ENCODE results near the gene REC114.
"Not testable (repeated sequence)": the region's sequence is repeated elsewhere in the genome, so short reads cannot be mapped to it uniquely, and the experiment has no call there.

Gene REC114

GRCh38 chr15:73538123-73538522 lies 95.2 kb downstream of the REC114 start:
- no peak for FAIRE-seq

GRCh38 chr15:73538563-73539211 lies 95.7 kb downstream of the REC114 start:
- no peak for FAIRE-seq

DNA sequence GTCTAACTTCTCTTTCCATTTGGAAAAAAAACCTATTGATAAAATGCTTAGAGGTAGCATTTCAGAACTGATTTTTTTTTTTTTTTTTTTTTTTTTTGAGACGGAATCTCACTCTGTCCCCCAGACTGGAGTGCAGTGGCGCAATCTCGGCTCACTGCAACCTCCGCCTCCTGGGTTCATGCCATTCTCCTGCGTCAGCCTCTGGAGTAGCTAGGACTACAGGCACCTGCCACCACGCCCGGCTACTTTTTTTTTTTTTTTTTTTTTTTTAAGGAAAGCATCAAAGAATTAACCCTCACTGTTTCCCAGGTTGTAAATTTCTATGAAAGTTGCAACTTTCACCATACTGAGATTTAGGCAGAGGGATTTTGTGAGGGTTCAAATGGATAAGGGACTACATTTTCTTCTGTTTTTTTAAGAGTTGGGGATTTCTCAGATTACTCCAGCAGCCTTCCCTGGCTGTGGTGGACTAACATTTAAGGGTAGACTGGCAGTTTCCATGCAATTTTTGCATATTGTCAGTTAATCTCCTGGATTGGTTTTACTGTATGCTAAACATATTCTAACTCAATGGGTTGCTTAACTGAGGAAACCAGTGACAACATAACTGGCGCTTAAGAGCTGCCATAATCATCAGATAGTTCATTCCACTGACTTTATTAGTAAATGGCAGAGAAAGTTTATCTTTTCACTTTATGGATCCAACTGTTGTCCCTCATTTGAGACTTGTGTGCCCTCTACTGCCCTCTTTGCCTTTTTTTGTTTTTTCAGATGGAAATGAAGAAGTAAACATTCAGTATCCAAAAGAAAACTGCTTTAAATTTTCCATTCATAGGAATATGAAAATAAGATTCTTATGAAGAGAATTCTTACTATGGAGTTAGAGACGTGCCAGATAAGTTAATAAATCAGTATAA lies 96.5 kb downstream of the REC114 start:
- no peak for FAIRE-seq

- FAIRE-seq, result no peak
Measured at GRCh38 chr15:73540161-73540560, 97.2 kb downstream of the REC114 start.

DNA sequence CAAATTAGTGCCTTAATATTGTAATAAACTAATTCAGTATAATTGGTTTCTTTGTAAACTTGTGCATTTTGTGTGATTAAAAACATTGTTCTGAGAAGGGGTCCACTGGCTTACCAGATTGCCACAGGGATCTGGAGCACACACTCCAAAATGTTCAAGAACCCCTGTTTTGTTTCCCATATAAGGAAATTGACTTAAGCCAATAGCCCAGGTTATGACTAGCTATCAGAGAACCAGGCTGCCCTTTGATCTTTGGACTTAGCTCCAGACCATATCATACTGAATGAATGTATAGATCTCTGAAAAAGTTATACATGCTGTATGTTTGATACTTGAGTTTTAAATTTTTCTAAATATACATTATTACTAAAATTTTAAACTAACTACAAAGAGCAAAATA lies 98.5 kb downstream of the REC114 start:
- FAIRE-seq, result no peak

DNA sequence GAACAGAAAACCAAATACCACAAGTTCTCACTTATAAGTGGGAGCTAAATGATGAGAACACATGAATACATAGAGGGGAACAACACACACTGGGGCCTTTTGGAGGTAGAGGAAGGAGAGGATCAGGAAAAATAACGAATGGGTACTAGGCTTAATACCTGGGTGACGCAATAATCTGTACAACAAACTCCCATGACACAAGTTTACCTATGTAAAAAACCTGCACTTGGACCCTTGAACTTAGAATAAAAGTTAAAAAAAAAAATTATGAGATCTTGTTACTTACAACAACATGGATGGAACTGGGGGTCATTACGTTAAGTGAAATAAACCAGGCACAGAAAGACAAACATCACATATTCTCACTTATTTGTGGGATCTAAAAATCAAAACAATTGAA lies 106.0 kb downstream of the REC114 start:
- FAIRE-seq, result not testable (repeated sequence)

- no peak for FAIRE-seq
Measured at GRCh38 chr15:73550190-73550589, 107.2 kb downstream of the REC114 start.

DNA sequence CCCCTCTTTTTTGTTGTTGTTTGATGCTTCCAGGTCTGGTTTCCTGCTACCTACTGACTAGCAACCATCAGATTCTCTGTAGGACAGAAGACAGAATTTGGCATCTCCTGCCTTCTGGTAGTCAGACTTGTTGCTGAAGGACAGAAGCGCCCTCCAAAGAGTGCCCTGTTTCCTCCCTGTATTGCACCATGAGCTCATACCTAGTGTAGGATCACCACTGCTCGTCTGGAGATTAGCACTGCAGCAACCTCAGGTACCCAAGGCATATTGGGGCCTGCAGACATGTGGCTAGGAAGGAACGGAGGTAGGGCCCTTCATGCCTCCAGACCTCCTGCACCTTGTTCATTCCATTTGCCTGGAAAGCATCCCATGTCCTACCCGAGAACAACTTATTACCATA lies 112.1 kb downstream of the REC114 start:
- FAIRE-seq, result no peak

DNA sequence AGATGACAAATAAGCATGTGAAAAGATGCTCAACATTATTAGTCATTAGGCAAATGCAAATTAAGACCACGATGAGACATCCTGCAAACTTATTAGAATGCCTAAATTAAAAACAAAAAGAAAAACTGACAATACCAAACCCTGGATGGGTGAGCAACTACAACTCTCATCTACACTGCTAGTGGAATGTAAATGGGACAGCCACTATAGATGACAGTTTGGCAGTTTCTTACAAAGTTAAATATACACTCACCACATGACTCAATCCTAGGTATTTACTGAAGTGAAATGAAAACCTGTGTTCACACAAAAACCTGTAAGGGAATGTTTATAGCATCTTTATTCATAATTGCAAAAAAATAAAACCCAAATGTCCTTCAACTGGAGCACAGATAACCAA lies 115.6 kb downstream of the REC114 start:
- no peak for FAIRE-seq

DNA sequence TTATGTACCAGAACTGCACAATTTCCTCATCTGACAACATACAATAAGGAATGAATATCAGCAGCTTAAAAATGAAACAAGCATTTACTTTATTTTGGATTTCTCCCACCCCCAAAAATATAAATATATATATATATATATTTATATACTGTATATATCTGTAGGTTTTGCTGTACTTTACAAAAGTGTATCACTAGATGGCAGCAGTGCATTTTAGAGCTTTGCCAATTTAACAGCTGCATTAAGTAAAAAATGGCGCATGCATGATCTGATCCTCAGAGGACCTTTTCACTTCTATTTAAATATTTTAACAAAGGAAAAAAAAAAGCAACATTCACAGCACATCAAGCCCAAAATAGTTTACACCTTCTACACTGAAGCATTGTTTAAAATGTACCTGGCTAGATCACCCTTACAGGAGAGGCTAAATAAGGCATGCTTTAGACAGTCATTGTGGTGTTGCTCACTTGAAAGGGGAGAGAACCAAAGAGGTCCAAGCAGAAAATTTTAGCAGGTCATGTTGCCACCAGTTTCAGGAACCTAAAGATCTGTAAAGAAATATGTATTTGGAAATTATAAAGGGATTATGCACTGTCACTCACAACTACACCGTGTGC lies 117.6 kb downstream of the REC114 start:
- FAIRE-seq, result peak; percentile 64

GRCh38 chr15:73564255-73564654 lies 121.3 kb downstream of the REC114 start:
- FAIRE-seq, result no peak

- no peak for FAIRE-seq
Measured at GRCh38 chr15:73567020-73567419, 124.1 kb downstream of the REC114 start.

DNA sequence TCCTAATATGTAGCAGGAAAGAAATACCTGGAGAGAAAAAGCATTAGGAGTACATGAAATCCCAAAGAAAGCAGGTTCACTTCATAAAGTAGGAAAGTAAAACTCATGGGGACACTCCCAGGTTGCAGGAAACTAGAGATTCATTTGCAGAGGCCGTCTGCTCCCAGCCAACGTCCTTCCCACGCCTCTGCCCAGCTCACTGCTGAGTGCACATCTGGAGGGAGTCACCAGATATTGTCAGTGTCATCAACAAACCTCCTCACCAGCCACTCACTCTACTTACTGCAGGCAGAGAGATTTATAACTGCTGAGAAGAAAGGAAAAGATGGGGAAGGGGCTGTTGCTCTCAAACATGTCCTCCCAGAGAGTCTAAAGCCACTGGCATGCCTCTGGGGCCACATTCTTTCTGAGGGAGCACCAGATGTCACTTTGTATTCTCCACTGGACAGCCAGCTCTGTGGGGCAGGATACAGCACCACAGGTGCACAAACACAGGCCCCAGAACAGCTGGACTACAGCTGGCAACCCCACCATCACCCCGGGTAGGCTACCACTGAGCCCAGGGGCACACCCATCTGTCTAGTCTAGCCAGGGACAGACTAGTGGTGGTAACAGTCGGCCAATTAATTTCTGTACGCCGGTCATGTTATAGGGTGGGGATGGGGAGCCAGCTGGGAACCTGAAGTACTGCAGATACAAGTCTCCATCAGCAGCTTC lies 125.8 kb downstream of the REC114 start:
- no peak for FAIRE-seq

DNA sequence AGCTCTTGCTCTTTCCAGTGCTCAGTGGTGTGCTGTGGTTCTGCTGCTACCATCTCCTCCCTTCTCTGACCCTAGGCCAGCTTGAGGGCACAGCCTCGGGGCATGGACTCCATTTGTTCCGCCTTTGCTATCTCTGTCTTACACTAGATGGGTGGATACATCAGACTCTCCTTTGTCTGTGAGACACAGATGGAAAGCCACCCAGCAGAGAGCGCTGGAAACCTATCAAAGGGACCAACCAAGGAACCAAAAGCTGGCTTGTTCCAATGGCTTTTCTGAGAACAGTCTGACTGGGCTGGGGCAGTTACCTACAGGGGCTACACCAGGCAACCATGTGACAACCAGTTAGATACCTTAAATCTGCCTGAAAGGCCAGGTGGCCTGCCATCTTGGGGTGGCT lies 126.4 kb downstream of the REC114 start:
- no peak for FAIRE-seq

GRCh38 chr15:73570355-73571032 lies 127.5 kb downstream of the REC114 start:
- no peak for FAIRE-seq

DNA sequence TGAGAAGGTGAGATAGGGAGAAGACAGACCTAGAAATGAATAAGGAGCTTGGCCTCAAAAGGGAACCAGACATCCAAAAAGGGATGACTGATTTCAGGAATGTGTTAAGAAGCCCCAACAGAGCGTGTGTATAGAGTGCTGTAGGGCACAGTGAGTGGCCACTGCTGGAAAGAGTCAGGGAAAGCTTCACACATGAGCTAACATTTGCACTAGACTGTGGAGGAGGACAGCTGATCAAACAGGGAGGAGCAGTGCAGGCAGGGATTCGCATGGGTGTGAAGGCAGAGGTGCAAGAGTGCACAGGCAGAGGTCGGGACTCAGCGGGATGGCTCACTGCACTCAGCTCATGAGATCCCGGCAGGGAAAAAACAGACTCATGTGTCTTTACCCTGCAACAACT lies 128.4 kb downstream of the REC114 start:
- no peak for FAIRE-seq

DNA sequence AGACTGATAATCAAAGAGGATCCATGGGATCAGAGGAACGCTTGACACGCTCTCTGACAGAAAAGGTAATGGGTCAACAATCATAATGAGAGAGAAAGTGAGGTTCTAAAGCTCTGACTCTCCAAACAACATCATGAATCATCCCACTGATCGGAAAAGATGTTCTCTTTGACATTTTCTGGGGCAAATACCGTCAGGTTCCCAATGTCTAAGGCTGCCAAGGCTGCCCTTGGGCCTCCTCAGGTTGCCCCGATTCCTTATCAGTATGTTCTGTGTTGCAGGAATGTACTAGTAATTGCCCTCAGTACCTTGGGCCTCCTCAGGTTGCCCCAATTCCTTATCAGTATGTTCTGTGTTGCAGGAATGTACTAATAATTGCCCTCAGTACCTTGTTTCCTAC lies 129.3 kb downstream of the REC114 start:
- no peak for FAIRE-seq

DNA sequence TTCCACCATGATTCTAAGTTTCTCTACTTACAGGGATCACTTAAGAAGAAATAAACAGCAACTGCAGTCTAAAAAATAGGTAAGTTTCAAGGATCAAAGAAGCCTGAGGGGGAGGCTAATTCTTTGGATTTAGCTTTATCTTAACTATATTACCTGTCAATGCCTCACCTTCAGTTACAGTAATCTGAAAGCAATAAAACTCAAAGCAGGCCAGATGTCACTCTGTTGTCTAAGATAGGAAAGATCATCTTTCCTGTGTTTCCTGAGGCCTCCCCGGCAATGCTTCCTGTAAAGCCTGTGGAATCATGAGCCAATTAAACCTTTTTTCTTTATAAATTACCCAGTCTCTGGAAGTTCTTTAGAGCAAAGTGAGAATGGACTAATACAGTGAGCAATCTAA lies 130.1 kb downstream of the REC114 start:
- no peak for FAIRE-seq

DNA sequence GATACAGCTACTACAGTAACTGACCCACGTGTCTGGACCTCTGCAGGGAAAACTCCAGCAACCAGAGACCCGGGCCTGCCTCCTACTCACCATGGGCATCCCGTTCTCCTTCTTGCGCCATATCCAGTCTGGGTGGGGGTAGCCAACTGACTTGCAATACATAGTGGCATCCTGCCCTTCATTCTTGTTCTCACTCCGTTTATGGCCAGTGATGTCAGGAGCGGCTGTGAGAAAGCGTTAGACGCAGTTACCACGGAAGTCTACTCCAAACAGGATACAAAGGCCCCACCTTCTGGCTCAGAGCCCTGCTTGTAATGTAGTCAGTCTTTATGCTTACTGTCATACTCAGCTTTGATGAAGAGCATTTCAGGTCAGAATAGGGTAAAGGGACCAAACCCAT lies 130.6 kb downstream of the REC114 start:
- no peak for FAIRE-seq

- no peak for FAIRE-seq
Measured at GRCh38 chr15:73575636-73576247, 132.8 kb downstream of the REC114 start.

DNA sequence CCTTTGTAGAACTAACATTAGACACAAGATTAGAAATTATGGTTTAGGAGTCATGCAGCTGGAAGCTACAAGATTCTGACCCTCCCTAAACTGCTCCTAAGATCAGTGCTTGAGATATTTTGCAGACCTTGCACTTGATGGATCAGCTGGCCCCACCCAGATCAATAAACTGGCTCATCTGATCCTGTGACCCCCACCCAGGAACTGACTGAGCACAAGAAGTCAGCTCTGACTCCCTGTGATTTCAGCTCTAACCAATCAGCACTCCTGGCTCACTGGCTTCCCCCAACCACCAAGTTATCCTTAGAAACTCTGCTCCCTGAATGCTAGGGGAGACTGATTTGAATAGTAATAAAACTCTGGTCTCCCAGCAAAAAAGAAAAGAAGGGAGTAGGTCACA lies 134.6 kb downstream of the REC114 start:
- not testable (repeated sequence) for FAIRE-seq

DNA sequence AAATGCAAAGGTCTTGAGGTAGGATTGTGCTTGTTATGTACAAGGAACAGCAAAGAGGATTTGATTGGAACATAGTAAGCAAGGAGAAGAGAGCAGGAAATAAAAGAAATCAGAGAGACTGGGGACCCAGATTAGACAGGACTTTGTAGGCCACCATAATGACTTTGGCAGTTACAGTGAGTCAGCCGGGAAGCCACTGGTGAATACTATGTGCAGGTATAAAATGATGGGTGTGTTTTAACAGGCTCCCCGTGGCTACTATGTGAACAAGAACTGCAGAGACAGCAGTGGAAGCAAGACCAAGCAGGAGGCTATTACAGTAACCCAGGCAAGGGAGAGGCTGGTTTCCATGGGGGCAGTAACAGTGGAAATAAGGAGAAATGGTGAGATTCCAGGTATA lies 135.1 kb downstream of the REC114 start:
- FAIRE-seq, result no peak

Measured in islet of Langerhans (tissue), 1 donor.